IPS DF 19.7 (cell line): Measurements from ENCODE around the gene IL24.

Experiments
- DNase-seq: peaks from one replicate; pipeline ENCODE4 v3.0.0-alpha.2; 2013; ENCODE audit warnings: low read depth, low spot score

IL24 gene

GRCh38 chr1:206880314-206880713 is 16.9 kb upstream of the IL24 start:
- DNase-seq = no peak

GRCh38 chr1:206882555-206882954 is 14.7 kb upstream of the IL24 start:
- no peak for DNase-seq

GRCh38 chr1:206883160-206883559 is 14.1 kb upstream of the IL24 start:
- no peak for DNase-seq

GRCh38 chr1:206883876-206884275 is 13.4 kb upstream of the IL24 start:
- DNase-seq = no peak

GRCh38 chr1:206885341-206886060 is 11.7 kb upstream of the IL24 start:
- DNase-seq = no peak

- DNase-seq = no peak
Measured at GRCh38 chr1:206886831-206887230, 10.4 kb upstream of the IL24 start.

- DNase-seq = no peak
Measured at GRCh38 chr1:206887701-206888100, 9.5 kb upstream of the IL24 start.

GRCh38 chr1:206890125-206891060 is 6.8 kb upstream of the IL24 start:
- no peak for DNase-seq

GRCh38 chr1:206891412-206891811 is 5.8 kb upstream of the IL24 start:
- no peak for DNase-seq

GRCh38 chr1:206892351-206892984 is 4.8 kb upstream of the IL24 start:
- DNase-seq = no peak

GRCh38 chr1:206893380-206893779 is 3.9 kb upstream of the IL24 start:
- no peak for DNase-seq

- DNase-seq = no peak
Measured at GRCh38 chr1:206895325-206895724, 1.9 kb upstream of the IL24 start.

- no peak for DNase-seq
Measured at GRCh38 chr1:206895837-206896242, 1.4 kb upstream of the IL24 start.

- DNase-seq = no peak
Measured at GRCh38 chr1:206896261-206896660, 982 bp upstream of the IL24 start.

GRCh38 chr1:206898089-206898914 is 1.1 kb downstream of the IL24 start:
- DNase-seq = no peak

GRCh38 chr1:206898915-206899431 is 1.7 kb downstream of the IL24 start:
- DNase-seq = no peak

GRCh38 chr1:206899717-206900116 is 2.5 kb downstream of the IL24 start:
- DNase-seq = no peak

- DNase-seq = no peak
Measured at GRCh38 chr1:206900149-206900548, 2.9 kb downstream of the IL24 start.

- DNase-seq = no peak
Measured at GRCh38 chr1:206901944-206902343, 4.7 kb downstream of the IL24 start.

- no peak for DNase-seq
Measured at GRCh38 chr1:206902702-206903101, 5.5 kb downstream of the IL24 start.

GRCh38 chr1:206903687-206904086 is 6.4 kb downstream of the IL24 start:
- DNase-seq = no peak
